Stimulated activated CD8-positive, alpha-beta memory T cell treated with anti-CD3 and anti-CD28 coated beads, Interleukin-12 subunit alpha, Interleukin-12 subunit beta, amount 100 ng/mL, for 24 hours (primary cell): Measurements from ENCODE around the gene SPATA20.

Source experiments
- DNase-seq: peaks from one replicate; pipeline ENCODE4 v3.0.0-alpha.2; 2020; ENCODE audit errors: extremely low read depth

SPATA20 gene

DNA sequence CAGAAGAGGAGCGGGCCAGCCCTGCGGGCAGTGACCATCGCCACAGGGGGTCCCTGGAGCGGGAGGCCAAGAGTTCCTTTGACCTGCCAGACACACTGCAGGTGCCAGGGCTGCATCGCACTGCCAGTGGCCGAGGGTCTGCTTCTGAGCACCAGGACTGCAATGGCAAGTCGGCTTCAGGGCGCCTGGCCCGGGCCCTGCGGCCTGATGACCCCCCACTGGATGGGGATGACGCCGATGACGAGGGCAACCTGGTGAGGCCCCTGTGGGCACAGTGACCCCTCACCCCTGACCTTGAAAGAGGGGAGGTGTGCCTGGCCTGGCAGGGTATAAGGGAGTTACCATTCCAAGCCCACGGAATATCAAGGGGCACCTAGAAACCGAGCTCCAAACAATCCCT, 52.6 kb downstream of the SPATA20 start:
- DNase-seq = no peak

DNA sequence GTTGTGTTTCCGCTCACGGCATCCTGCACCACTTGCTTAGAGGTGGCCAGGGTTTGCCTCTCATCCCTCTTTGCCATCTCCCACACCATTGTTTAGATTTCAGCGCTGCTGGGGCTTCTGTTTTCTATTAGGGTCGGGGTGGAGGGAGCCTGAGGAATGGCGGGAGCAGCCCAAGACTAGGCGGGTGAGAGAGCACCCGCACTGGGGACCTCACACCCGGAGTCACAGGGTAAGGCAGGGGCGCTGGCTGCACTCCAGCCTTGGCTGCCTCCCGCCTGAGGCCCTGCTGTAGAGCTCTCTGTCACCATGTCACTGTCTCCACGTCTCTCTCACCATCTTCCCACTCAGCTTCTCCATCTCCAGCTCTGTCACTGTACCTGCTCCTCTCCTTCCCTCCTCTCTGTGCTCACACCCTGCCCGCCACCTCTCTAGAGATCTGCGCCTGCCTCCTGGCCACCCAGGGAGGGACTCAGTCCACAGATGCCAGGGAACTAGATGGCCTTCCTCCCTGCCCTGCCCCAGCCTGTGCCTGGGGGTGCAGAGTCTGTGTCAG, 54.9 kb downstream of the SPATA20 start:
- DNase-seq = no peak

DNA sequence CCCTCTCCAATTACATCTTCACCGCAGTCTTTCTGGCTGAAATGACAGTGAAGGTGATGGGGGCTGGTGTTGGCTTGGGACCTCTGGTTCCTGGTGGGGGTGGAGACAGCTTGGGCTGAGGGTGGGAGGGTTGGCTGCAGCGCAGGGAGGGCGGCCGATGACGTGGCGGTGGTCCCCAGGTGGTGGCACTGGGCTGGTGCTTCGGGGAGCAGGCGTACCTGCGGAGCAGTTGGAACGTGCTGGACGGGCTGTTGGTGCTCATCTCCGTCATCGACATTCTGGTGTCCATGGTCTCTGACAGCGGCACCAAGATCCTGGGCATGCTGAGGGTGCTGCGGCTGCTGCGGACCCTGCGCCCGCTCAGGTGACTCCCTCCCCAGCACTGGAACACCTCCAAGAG, 55.9 kb downstream of the SPATA20 start:
- no peak for DNase-seq

DNA sequence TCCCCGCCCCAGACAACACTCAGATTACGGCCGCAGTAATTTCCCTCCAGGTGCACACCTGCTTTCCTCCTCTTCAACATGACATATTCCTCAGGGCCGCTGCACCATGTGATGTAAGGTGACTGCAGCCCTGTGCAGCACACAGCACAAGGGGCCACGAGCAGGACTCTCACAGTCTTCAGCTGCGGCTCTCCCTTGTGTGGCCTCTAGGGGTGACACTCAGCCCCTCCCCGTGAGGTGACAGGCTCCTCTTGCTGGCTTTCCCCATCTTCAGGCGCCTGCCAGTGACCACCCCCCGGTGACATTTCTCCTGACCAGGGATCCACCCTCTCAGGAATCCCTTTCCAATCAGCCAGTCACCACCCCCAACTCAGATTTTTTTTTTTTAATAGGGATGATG, 56.4 kb downstream of the SPATA20 start:
- DNase-seq = no peak

DNA sequence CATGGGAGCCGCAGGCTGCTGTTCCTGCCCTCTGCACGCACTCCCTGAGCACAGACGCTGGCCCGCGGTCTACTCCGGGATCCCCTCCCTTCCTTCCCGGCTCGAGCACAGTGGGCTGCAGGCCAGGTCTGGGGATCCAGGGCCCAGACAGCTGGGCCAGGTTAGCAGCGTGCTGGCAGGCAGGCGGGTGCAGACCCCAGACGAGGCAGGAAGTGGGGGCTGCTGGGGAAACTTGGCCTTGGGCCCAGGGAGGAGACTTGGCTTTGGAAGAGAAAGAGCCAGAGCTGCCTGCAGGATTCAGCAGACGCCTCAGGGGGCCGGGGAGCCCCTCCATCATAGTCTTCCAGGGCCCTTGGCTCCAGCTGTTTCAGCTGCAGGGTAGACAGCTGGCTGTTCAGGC, 57.5 kb downstream of the SPATA20 start:
- no peak for DNase-seq

DNA sequence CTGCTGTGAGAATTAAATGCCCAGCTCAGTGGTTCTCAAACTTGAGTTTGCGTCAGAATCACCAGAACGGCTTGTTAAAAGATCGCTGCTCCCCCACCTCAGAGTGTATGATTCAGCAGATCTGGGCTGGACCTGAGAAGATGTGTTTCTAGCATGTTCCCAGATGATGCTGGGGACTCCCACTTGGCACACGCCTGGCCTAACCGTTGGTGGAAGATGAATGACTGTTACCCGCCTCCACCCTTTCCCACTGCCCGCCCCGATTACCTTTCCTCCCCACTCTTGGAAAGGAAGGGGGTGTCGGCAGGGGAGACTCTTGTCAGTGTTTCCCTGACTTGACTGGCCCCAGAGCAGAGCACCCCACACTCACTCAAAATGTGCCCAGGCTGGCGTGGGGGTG, 58.5 kb downstream of the SPATA20 start:
- DNase-seq = no peak
